NCI-H1436 treated with DMSO at 0.1 percent for 48 hours (cell line): ENCODE results near the gene SLC25A48.

Source experiments
- DNase-seq: peaks from one replicate; lab custom pipeline; 2025; lab: John Stamatoyannopoulos, UW

The SLC25A48 gene

GRCh38 chr5:135920199-135920598 lies 85.7 kb downstream of the SLC25A48 start:
- DNase-seq, result no peak

- no peak for DNase-seq
These were observed 86.9 kb downstream of the SLC25A48 start for GRCh38 chr5:135921388-135921787.

- no peak for DNase-seq
These were observed 95.8 kb downstream of the SLC25A48 start for GRCh38 chr5:135930029-135930948.

GRCh38 chr5:135930949-135931295 lies 96.5 kb downstream of the SLC25A48 start:
- DNase-seq, result no peak

- DNase-seq, result no peak
These were observed 100.5 kb downstream of the SLC25A48 start for GRCh38 chr5:135934939-135935338.

GRCh38 chr5:135937245-135937911 lies 102.9 kb downstream of the SLC25A48 start:
- no peak for DNase-seq
